Measurements from ENCODE around the gene TXNRD1.
"Not testable (repeated sequence)": the region's sequence is repeated elsewhere in the genome, so short reads cannot be mapped to it uniquely, and the experiment has no call there.

TXNRD1 gene

DNA sequence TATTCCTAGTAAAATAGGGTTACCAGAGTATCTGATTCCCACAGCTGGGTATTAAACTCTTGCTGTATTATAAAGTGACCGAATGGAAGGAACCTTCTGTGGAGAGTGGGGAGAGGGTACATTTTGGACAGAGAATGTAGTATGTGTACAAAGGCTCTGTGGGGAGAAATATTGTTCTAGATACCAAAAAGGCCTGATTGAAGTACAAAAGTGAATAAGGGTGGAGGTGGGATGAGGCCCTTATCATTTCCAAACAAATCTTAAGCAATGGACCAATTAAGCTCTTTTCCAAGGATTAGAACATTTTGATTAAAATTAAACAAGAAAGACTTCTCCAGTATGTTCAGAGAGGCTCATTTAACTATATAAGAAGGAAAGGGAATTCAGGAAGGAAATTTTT lies 108.3 kb downstream of the TXNRD1 start:
- Histone ChIP-seq H3K4me2 (ENCODE audit: low read length) (no peak overlapping the region), H3K4me3 (ENCODE audit: low read depth, low read length) (no peak overlapping the region), H3K4me1 (no peaks in the 10 kb centered on the region), H3K79me2 (no peaks in the 10 kb centered on the region), H3K27ac (no peak overlapping the region), H2AFZ (no peak overlapping the region), H3K27me3 (ENCODE audit: control insufficient read depth, insufficient read depth, low read length) (no peaks in the 10 kb centered on the region), H3K9ac (no peak overlapping the region), H3K9me3 (ENCODE audit: control insufficient read depth, low read length) (no peaks in the 10 kb centered on the region), H3K36me3 (ENCODE audit: control insufficient read depth, insufficient read depth, low read length) (no peaks in the 10 kb centered on the region)
- TF ChIP-seq, protein P1, sequence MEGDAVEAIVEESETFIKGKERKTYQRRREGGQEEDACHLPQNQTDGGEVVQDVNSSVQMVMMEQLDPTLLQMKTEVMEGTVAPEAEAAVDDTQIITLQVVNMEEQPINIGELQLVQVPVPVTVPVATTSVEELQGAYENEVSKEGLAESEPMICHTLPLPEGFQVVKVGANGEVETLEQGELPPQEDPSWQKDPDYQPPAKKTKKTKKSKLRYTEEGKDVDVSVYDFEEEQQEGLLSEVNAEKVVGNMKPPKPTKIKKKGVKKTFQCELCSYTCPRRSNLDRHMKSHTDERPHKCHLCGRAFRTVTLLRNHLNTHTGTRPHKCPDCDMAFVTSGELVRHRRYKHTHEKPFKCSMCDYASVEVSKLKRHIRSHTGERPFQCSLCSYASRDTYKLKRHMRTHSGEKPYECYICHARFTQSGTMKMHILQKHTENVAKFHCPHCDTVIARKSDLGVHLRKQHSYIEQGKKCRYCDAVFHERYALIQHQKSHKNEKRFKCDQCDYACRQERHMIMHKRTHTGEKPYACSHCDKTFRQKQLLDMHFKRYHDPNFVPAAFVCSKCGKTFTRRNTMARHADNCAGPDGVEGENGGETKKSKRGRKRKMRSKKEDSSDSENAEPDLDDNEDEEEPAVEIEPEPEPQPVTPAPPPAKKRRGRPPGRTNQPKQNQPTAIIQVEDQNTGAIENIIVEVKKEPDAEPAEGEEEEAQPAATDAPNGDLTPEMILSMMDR (IDR thresholded peaks at IDR 0.05): no peak

DNA sequence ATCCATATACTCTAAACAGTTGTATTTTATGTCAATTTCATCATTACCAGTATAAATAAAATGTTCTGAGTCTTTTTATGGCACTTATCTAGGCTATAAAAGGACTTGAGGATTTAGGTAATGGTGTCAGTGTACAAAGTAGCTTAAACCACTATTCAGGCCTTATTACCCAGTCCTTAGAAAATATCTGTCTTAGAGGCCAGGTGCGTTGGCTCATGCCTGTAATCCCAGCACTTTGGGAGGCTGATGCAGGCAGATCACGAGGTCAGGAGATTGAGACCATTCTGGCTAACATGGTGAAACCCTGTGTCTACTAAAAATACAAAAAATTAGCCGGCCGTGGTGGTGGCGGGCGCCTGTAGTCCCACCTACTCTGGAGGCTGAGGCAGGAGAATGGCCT lies 112.7 kb downstream of the TXNRD1 start:
- H3K4me2 ChIP-seq (ENCODE audit: low read length); H3K9ac ChIP-seq; H3K9me3 ChIP-seq (ENCODE audit: control insufficient read depth, low read length); H3K4me3 ChIP-seq (ENCODE audit: low read depth, low read length); H3K4me1 ChIP-seq; H3K27ac ChIP-seq; H3K36me3 ChIP-seq (ENCODE audit: control insufficient read depth, insufficient read depth, low read length); H3K79me2 ChIP-seq; H2AFZ ChIP-seq; H3K27me3 ChIP-seq (ENCODE audit: control insufficient read depth, insufficient read depth, low read length): not testable (repeated sequence)

DNA sequence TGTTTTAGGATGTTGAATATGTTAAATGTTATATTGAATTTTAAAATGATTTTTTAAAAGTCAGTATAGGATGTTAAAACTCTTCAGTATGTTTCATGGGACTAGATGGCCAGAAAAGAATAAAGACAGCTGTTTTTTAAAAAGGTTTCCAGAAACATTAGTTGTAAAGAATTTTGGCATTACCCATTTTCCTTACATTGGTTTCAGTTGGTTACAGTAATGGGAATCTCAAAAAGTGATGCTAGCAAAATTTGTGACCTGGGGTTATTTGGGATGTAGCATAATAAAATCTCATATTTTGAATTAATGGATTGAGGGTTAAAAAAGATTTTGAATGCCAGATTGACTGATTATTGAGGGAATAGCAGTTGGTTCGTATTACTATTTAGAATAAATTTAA lies 113.2 kb downstream of the TXNRD1 start:
- no peak overlapping the region for H3K4me2 ChIP-seq (ENCODE audit: low read length)
- H3K4me1 ChIP-seq: no peaks in the 10 kb centered on the region
- no peaks in the 10 kb centered on the region for H3K79me2 ChIP-seq
- TF ChIP-seq, protein P1 (IDR thresholded peaks at IDR 0.05): no peak
- H3K36me3 ChIP-seq (ENCODE audit: control insufficient read depth, insufficient read depth, low read length): no peaks in the 10 kb centered on the region
- H3K27ac ChIP-seq: no peak overlapping the region
- H3K4me3 ChIP-seq (ENCODE audit: low read depth, low read length): no peak overlapping the region
- no peak overlapping the region for H2AFZ ChIP-seq
- no peaks in the 10 kb centered on the region for H3K9me3 ChIP-seq (ENCODE audit: control insufficient read depth, low read length)
- H3K27me3 ChIP-seq (ENCODE audit: control insufficient read depth, insufficient read depth, low read length): no peaks in the 10 kb centered on the region
- H3K9ac ChIP-seq: no peak overlapping the region

DNA sequence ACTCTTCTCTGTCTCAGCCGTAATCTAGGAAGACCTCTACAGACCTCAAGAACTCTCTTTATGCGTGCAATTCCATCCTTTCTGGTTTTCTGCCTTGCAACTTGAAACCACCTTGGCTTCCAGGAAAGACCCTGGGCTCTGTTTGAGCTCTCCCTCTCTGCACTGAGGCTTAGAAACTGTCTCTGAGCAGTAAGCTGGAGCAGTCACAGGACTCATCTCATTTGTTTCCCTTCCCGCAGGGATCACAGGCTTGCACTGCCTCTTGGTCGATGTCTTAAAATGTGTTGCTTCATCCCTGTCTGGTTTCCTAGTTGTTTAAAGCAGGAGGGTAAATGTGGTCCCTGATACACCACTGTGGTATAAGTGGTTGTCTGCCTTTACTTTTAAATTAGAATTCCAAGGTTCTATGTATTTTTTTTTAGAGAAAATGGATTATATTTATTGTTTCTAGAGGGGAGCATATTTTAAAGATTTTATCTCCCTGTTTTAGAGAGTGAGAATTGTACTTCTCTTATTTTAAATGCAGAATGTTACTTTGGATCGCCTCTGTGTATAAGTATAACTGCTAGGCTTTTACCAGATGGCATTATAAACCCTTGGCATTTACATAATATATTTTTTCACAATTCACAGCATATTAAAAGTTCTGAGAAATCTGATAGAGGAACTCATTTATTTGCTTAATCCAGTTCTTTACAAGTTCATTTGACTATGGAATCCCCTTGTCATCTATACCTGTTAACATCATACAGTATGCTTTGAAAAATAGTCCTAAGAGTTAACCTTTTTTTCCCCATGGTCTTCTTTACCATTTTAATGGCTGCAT lies 114.3 kb downstream of the TXNRD1 start:
- Histone ChIP-seq H2AFZ (no peak overlapping the region), H3K27me3 (ENCODE audit: control insufficient read depth, insufficient read depth, low read length) (no peaks in the 10 kb centered on the region), H3K4me2 (ENCODE audit: low read length) (no peak overlapping the region), H3K4me1 (no peaks in the 10 kb centered on the region), H3K9ac (no peak overlapping the region), H3K4me3 (ENCODE audit: low read depth, low read length) (no peak overlapping the region), H3K27ac (no peak overlapping the region), H3K36me3 (ENCODE audit: control insufficient read depth, insufficient read depth, low read length) (no peaks in the 10 kb centered on the region), H3K79me2 (no peaks in the 10 kb centered on the region), H3K9me3 (ENCODE audit: control insufficient read depth, low read length) (no peaks in the 10 kb centered on the region)
- TF ChIP-seq, protein P1 (IDR thresholded peaks at IDR 0.05): no peak

DNA sequence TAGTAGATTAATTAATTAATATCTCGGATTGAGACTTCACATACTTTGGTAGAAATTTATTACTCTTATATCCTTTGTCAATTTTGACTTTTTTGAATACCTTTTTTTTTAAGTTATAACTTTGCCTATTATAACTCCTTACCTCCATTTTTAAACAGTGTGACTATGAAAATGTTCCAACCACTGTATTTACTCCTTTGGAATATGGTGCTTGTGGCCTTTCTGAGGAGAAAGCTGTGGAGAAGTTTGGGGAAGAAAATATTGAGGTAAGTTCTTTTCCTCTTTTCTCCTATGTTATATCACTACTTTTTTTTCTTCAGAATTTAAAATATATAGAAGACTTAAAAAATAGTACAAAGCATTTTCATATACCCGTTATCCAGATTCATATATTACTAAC lies 115.8 kb downstream of the TXNRD1 start:
- Histone ChIP-seq H3K4me1 (no peaks in the 10 kb centered on the region), H2AFZ (no peak overlapping the region), H3K4me2 (ENCODE audit: low read length) (no peak overlapping the region), H3K4me3 (ENCODE audit: low read depth, low read length) (no peak overlapping the region), H3K27ac (no peak overlapping the region), H3K36me3 (ENCODE audit: control insufficient read depth, insufficient read depth, low read length) (no peaks in the 10 kb centered on the region), H3K9ac (no peak overlapping the region), H3K79me2 (no peaks in the 10 kb centered on the region), H3K27me3 (ENCODE audit: control insufficient read depth, insufficient read depth, low read length) (no peaks in the 10 kb centered on the region), H3K9me3 (ENCODE audit: control insufficient read depth, low read length) (no peaks in the 10 kb centered on the region)
- TF ChIP-seq, protein P1 (IDR thresholded peaks at IDR 0.05): no peak

DNA sequence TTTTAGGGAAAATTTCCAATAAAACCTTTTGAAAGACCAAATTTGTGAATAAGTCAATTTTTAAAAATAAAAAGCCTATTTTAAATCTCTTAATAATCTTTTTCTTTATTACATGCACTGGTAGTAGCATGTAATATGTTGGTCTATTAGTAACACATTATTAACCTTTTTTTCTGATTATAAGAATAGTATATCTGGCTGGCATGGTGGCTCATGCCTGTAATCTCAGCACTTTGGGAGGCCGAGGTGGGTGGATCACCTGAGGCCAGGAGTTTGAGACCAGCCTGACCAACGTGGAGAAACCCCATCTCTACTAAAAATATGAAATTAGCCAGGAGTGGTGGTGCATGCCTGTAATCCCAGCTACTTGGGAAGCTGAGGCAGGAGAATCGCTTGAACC lies 116.7 kb downstream of the TXNRD1 start:
- not testable (repeated sequence) for H3K4me3 ChIP-seq (ENCODE audit: low read depth, low read length); H3K27me3 ChIP-seq (ENCODE audit: control insufficient read depth, insufficient read depth, low read length); H3K79me2 ChIP-seq; H3K4me2 ChIP-seq (ENCODE audit: low read length); H2AFZ ChIP-seq; H3K4me1 ChIP-seq; H3K9ac ChIP-seq; H3K36me3 ChIP-seq (ENCODE audit: control insufficient read depth, insufficient read depth, low read length); H3K27ac ChIP-seq; H3K9me3 ChIP-seq (ENCODE audit: control insufficient read depth, low read length)

Measured in parathyroid adenoma (tissue), 2 donors.